DMS153 (cell line): ENCODE measurements around the gene MAP4K4.

ENCODE experiments used
- DNase-seq: peaks from one replicate; lab custom pipeline; 2025; lab: John Stamatoyannopoulos, UW

Gene MAP4K4

DNA sequence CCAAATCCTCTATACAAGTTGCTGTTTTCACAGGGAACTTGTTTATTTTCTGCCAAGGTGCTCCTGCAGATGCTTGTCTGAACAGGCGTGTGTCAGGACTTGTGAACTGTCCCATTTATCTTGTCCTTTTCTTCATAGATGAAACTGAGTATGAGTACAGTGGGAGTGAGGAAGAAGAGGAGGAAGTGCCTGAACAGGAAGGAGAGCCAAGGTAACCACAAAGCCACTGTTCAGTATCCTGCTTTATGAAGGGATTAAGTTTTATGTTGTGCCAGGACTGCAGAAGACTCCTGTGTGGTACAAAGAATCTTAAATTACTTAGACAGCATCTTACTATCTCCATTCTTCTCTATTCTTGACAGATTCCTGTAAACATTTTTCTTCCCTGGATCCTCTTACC is 145.0 kb downstream of the MAP4K4 start:
- DNase-seq, result no peak

- no peak for DNase-seq
Observed at GRCh38 chr2:101843048-101843447, 145.5 kb downstream of the MAP4K4 start.

- no peak for DNase-seq
Observed at GRCh38 chr2:101843471-101843870, 146.0 kb downstream of the MAP4K4 start.

- DNase-seq, result no peak
Observed at GRCh38 chr2:101844055-101844635, 146.6 kb downstream of the MAP4K4 start.

- no peak for DNase-seq
Observed at GRCh38 chr2:101846973-101847372, 149.5 kb downstream of the MAP4K4 start.

DNA sequence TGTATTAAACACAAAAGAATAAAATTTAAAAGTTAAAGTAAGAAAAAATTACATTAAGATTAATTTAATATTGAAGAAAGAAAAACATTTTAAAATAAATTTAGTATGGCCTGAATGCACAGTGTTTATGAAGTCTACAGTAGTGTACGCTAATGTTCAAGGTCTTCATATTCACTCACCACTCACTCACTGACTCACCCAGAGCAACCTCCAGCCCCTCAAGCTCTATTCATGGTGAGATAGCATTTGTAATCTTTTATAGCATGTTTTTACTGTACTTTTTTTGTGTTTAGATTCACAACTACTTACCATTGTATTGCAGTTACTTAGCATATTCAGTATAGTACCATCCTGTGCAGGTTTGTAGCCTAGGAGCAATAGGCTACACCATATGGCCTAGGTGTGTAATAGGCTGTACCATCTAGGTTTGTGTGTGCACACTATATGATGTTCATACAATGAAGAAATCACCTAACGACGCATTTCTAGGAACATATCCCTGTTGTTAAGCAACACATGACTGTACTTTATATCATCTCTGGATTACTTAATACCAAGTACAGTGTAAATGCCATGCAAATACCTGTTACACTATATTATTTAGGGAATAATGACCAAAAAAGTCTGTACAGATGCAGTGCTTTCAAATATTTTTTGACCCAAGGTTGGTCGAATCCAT is 150.3 kb downstream of the MAP4K4 start:
- no peak for DNase-seq

DNA sequence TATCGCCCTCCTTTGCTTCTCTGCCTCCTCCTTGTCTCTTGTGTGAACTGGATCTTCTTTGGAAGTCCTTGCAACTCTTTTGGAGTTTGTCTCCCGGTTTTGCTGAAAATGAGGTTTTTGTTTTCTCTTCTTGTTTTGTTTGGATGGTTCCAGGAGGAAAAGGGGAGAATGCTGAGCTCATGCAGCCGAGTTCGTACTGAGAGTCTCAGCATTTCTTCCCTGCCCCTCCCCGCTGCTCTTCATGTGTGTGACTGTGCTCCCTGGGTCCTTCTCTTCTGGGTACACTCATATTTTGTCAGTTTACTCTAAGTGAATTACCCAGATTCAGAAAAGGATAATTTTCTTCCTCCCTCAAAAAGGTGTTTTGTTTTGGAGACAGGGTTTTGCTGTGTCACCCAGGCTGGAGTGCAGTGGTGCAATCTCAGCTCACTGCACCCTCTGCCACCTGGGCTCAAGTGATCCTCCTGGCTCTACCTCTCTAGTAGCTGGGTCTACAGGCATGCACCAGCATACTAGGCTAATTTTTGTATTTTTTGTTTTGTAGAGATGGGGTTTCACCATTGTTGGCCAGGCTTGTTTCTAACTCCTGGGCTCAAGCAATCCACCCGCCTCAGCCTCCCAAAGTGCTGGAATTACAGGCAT is 151.4 kb downstream of the MAP4K4 start:
- DNase-seq, result no peak

DNA sequence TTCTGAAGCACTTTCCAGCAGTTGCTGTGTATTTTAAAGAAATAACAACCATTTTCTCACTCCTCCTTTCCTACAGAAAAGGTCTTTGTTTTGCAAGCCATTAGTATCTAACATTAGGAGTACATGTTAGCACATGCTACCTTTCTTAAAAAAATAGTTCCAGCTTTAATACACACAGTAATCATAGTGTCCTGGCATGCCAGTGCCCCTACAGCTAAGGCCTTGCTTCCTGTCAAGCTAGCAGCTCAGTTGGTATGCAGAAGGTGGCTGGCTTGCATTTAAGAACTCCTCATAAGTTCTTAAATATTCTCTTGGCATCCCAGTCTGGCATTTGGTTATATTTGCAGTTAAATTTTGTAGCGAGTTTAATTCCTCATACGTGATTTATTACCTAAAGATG is 152.9 kb downstream of the MAP4K4 start:
- no peak for DNase-seq

GRCh38 chr2:101850991-101851390 is 153.5 kb downstream of the MAP4K4 start:
- no peak for DNase-seq

- DNase-seq, result no peak
Observed at GRCh38 chr2:101852824-101853223, 155.3 kb downstream of the MAP4K4 start.

DNA sequence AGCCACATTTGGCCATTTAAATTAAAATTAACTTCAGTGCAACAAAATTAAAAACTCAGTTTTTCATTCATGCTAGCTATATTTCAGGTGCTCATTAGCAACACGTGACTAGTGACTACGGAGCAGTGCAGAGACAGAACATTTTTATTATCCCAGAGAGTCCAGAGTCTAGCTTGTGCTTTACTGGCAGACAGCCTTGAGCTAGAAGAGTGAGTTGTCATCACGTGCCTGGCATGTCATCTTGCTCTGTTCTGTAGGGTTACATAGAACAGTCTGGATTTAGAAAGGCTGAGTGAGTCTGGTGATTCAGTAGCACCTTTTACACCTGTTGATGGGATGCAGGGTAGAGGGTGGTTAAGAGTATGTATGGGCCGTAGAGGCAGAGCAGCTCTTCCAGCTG is 157.4 kb downstream of the MAP4K4 start:
- DNase-seq, result no peak

- DNase-seq, result no peak
Observed at GRCh38 chr2:101855776-101856175, 158.3 kb downstream of the MAP4K4 start.

DNA sequence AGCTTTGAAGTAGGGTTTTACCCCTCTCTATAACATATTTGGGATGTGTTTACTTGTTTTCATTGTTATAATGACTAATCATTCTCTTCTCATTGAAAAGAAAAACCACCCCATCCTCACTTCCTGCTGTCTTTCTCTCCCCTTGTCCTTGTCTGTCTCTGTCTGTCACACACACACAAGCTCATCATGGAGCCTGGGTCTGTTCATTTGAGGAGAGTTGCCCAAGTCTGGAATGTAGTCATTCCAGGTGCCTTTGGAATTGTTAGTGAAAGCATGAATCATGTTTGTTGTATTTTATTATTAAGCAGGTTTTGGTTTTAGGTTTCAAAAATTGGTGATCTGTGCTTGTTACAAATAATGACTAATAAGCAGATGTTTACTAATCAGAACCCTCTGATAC is 160.7 kb downstream of the MAP4K4 start:
- DNase-seq, result no peak

- no peak for DNase-seq
Observed at GRCh38 chr2:101858910-101859309, 161.4 kb downstream of the MAP4K4 start.

- no peak for DNase-seq
Observed at GRCh38 chr2:101859604-101860003, 162.1 kb downstream of the MAP4K4 start.

DNA sequence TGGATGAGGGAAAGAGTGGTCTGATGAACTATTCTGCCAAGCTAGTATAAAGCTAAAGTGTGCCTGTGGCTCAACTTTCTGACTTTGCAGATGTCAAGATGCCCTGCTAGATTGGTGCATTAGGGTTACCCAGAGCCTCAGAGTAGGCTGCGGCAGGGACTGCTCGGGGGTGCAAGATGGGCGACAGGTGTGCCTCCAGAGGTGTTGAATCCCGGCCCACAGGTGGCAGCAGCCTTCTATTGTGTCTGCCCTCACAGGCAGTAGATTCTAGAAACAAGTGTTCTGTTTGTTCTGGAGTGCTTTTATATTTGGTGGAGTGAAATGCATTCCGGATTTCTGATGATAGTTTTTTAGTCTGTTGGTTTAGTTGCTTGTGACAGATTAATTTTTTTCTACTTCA is 162.7 kb downstream of the MAP4K4 start:
- DNase-seq, result no peak

GRCh38 chr2:101860782-101861181 is 163.3 kb downstream of the MAP4K4 start:
- no peak for DNase-seq

DNA sequence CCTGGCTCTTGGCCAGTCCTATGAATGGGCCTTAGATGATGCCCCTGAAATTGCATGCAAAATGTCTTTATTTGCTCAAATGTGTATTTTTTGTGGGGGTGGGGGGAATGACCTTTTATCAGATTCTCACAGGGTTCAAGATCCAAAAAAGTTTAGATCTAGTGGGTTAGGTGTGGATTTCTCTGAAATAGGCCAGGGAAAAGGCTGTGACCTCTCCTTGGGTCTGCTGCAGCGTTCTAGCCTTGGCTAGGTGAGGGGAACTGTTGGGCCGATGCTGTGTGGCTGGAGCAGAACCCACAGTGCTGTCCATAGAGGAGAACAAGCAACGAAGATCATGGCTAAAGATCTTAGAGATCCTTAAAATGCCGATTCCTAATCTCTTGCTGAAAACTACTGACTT is 163.9 kb downstream of the MAP4K4 start:
- DNase-seq, result no peak

DNA sequence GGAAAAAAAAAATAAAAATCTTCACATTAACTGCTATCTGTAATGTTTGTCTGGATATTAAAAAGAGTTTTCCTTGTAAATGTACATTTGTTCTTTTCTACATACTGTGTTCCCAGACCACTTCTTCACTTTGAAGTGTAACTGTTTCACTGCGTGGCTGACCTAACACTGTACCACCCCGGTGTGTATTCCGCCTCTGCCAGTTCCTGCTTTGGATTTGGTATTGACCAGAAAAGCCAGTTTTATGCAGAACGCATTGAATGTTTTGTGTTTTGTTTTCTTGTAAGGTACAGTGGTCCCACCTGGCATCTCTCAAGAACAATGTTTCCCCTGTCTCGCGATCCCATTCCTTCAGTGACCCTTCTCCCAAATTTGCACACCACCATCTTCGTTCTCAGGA is 166.0 kb downstream of the MAP4K4 start:
- no peak for DNase-seq

GRCh38 chr2:101864426-101864825 is 166.9 kb downstream of the MAP4K4 start:
- no peak for DNase-seq

- DNase-seq, result no peak
Observed at GRCh38 chr2:101868525-101868924, 171.0 kb downstream of the MAP4K4 start.

DNA sequence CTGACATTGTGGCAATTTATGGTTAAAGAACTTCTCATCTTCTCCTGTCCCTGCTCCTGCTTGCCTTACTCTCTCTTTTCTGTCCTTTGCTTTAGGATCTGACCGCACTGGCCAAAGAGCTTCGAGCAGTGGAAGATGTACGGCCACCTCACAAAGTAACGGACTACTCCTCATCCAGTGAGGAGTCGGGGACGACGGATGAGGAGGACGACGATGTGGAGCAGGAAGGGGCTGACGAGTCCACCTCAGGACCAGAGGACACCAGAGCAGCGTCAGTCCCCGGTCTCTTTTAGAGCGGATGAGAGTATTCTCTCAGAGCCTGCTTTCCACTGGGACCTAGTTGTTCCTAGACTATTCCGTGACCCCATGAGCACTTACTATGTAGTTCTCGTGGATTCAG is 172.0 kb downstream of the MAP4K4 start:
- DNase-seq, result no peak

DNA sequence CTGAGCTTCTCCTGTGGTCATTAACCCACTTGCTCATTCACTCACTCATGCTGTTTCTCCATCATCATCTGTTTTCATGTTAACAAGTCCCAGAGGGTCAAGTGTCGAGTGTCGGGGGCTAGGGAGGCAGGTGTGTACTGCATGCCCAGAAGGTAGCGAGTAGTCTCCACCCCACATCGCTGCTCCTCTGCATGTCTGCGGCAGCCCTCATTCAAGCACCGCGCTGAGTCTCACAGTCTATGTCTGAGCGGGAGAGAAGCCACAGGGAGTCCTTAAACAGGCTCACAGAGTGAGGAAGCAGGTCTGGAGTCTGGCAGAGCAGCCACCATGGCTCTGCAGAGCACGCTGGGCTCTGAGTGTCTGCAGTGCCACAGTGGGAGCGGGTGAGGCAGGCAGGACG is 172.9 kb downstream of the MAP4K4 start:
- DNase-seq, result no peak

DNA sequence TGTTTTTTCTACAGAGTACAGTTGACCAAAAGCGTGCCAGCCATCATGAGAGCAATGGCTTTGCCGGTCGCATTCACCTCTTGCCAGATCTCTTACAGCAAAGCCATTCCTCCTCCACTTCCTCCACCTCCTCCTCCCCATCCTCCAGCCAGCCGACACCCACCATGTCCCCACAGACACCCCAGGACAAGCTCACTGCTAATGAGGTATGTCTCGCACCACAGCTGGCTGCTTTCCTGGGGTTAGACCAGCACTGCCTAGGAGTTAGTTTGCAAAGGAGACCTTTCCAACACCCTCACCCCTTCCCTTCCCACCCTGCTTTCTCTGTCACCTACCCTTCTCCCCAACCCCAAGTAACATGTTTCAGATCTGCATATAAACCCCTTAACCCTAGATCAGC is 174.0 kb downstream of the MAP4K4 start:
- no peak for DNase-seq
